SU-DHL-6 (cell line): Measurements from ENCODE around the gene TMEM169.

Experiments used
- EZH2phosphoT487 ChIP-seq: fragments of 200-600 bp; sonication (generic), shearing (Covaris generic); conservative IDR thresholded peaks from 2 replicates; pipeline ENCODE4 v1.6.1; 2018; ENCODE audit warnings: mild to moderate bottlenecking, antibody characterized with exemption, low read length, moderate library complexity, mixed read lengths
- TF ChIP-seq, protein P1 (sequence below): fragments of 200-600 bp; sonication (generic); IDR thresholded peaks from one replicate; pipeline ENCODE4 v1.5.1; 2017; ENCODE audit warnings: antibody characterized with exemption, mild to moderate bottlenecking, low read length, moderate library complexity; ENCODE audit not compliant: insufficient read depth, poor library complexity, severe bottlenecking

DNA sequence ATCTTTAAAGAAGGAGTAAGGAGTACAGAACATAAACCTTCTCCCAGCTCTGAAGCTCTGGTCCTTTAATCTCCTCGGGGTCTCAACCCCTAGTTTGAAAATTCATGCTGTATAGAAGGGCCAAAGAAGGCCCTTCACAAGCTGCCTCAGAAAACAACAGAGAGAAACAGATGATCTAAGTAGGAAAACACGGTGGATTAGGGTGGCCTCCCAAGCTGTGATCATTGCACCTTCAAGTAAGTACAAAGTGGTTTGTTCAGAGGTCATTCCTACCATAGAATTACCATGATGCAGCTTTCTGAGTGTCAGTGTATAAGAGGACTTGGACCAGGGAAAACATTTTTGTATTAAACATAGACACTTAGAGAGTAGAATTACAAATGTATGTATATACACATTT, 10.9 kb downstream of the TMEM169 start:
- TF ChIP-seq, protein P1, sequence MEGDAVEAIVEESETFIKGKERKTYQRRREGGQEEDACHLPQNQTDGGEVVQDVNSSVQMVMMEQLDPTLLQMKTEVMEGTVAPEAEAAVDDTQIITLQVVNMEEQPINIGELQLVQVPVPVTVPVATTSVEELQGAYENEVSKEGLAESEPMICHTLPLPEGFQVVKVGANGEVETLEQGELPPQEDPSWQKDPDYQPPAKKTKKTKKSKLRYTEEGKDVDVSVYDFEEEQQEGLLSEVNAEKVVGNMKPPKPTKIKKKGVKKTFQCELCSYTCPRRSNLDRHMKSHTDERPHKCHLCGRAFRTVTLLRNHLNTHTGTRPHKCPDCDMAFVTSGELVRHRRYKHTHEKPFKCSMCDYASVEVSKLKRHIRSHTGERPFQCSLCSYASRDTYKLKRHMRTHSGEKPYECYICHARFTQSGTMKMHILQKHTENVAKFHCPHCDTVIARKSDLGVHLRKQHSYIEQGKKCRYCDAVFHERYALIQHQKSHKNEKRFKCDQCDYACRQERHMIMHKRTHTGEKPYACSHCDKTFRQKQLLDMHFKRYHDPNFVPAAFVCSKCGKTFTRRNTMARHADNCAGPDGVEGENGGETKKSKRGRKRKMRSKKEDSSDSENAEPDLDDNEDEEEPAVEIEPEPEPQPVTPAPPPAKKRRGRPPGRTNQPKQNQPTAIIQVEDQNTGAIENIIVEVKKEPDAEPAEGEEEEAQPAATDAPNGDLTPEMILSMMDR, result no peak
- TF ChIP-seq EZH2phosphoT487, result no peak
